Hepatocyte (in vitro differentiated cells): ENCODE results near the gene MUC5B.

ENCODE experiments used
- EZH2 ChIP-seq: fragments of 200-600 bp; sonication (generic); IDR thresholded peaks from 2 replicates; pipeline ENCODE4 v1.6.1; 2016; ENCODE audit warnings: antibody characterized with exemption, mild to moderate bottlenecking, borderline replicate concordance
- TF ChIP-seq, protein P1 (sequence below): fragments of 200-600 bp; sonication (generic); IDR thresholded peaks from 2 replicates; pipeline ENCODE4 v1.5.1; 2016; ENCODE audit warnings: antibody characterized with exemption, mild to moderate bottlenecking; ENCODE audit not compliant: poor library complexity

DNA sequence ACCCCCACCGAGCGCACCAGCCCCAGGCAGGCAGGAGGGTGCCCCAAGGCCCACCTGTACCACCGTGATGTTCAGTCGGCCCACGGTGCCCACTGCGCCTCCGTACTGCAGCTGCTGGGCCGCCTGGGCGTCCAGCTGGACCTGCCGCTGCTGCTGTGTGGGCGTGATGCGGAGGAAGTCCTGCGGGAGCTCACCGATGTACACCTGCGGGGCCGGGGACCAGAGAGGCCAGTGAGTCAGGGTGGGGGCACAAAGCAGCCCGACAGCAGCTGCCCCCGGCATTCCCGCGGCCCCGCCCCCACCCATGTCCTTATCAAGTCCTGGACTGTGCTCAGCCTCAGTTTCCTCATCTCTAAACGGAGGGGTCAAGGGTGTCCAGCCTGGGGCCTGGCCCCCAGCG lies 72.7 kb downstream of the MUC5B start:
- TF ChIP-seq, protein P1, sequence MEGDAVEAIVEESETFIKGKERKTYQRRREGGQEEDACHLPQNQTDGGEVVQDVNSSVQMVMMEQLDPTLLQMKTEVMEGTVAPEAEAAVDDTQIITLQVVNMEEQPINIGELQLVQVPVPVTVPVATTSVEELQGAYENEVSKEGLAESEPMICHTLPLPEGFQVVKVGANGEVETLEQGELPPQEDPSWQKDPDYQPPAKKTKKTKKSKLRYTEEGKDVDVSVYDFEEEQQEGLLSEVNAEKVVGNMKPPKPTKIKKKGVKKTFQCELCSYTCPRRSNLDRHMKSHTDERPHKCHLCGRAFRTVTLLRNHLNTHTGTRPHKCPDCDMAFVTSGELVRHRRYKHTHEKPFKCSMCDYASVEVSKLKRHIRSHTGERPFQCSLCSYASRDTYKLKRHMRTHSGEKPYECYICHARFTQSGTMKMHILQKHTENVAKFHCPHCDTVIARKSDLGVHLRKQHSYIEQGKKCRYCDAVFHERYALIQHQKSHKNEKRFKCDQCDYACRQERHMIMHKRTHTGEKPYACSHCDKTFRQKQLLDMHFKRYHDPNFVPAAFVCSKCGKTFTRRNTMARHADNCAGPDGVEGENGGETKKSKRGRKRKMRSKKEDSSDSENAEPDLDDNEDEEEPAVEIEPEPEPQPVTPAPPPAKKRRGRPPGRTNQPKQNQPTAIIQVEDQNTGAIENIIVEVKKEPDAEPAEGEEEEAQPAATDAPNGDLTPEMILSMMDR: no peak
- no peak for TF ChIP-seq EZH2
